22Rv1 (cell line): ENCODE data around the gene CLK2.
"Not testable (repeated sequence)": the region's sequence is repeated elsewhere in the genome, so short reads cannot be mapped to it uniquely, and the experiment has no call there.

Source experiments
- H3K27ac ChIP-seq: fragments of 450-650 bp; 2 replicates; pipeline ENCODE4 v1.5.1; 2017
- ZFX ChIP-seq: fragments of 450-650 bp; IDR thresholded peaks from 2 replicates; pipeline ENCODE4 v1.6.1; 2017; ENCODE audit warnings: antibody characterized with exemption, borderline replicate concordance
- TF ChIP-seq, protein P1 (sequence below): fragments of 450-650 bp; IDR thresholded peaks from 2 replicates; pipeline ENCODE4 v1.5.1; 2017; ENCODE audit warnings: mild to moderate bottlenecking

CLK2 gene

DNA sequence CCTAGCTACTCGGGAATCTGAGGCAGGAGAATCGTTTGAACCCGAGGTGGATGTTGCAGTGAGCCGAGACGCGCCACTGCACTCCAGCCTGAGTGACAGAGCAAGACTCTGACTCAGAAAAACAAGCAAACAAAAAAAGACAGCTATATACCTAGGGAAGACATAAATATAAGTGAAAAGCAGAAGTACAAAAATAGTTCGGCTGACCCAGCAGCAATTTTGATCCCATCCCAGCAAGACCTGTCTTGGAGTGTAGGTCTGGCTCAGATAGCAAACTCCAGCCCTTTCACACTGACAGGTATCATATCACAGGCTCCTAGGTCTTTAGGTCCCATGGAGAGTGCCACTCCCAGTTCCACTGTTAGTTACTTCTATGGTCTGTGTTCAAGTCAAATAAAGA, 50.3 kb downstream of the CLK2 start:
- no peak for TF ChIP-seq ZFX
- TF ChIP-seq, protein P1, sequence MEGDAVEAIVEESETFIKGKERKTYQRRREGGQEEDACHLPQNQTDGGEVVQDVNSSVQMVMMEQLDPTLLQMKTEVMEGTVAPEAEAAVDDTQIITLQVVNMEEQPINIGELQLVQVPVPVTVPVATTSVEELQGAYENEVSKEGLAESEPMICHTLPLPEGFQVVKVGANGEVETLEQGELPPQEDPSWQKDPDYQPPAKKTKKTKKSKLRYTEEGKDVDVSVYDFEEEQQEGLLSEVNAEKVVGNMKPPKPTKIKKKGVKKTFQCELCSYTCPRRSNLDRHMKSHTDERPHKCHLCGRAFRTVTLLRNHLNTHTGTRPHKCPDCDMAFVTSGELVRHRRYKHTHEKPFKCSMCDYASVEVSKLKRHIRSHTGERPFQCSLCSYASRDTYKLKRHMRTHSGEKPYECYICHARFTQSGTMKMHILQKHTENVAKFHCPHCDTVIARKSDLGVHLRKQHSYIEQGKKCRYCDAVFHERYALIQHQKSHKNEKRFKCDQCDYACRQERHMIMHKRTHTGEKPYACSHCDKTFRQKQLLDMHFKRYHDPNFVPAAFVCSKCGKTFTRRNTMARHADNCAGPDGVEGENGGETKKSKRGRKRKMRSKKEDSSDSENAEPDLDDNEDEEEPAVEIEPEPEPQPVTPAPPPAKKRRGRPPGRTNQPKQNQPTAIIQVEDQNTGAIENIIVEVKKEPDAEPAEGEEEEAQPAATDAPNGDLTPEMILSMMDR = no peak
- H3K27ac ChIP-seq = peak overlapping the region; percentile 43; the same call in 1 of the 2 replicates

DNA sequence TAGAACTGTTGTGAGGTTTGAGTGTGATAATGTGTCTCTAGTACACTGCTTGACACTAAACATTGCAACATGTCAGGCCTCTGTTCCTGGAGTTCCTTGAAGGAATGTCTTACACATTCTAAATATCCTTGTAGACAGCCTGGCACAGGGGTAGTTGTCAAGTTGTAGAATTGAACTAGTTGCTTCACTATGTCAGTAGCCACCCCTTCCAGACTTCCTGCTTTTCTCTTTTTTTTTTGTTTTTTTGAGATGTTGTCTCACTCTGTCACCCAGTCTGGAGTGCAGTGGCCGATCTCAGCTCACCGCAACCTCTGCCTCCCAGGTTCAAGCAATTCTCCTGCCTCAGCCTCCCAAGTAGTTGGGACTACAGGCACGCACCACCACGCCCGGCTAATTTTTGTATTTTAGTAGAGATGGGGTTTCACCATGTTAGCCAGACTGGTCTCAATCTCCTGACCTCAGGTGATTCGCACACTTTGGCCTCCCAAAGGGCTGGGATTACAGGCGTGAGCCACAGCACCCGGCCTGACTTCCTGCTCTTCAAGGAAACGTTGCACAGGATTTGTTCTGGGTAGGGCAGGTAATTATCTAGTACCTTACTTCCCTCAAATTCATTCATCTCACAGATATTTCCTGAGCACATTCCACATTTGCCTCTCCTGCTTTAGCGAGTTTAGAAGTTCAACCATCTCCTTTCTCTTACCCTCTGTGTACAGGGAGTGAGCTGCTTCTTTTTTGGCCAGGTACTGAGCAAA, 52.9 kb downstream of the CLK2 start:
- H3K27ac ChIP-seq = peak overlapping the region; percentile 56

DNA sequence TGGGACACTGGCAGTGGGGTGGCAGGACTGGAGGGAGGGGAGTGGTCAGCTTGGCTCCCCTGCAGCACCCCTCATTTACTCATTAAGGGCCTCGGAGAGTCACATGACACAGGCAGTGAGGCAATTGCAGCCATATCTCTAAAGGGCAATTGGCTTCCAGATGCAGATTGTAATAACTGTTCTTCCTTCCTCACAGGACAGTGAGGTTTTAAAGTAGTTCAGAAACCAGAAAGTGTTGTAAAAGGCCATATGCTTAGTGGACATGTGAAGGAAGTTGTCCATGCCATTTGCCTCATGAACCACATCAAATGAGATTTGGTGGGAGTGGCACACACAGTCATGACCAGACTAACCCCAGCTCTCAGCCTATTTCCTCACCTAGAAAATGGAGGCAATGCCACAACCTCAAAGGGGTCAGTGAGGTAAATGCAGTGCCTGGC, 53.7 kb downstream of the CLK2 start:
- peak overlapping the region; percentile 56 for H3K27ac ChIP-seq
- no peak for TF ChIP-seq ZFX

DNA sequence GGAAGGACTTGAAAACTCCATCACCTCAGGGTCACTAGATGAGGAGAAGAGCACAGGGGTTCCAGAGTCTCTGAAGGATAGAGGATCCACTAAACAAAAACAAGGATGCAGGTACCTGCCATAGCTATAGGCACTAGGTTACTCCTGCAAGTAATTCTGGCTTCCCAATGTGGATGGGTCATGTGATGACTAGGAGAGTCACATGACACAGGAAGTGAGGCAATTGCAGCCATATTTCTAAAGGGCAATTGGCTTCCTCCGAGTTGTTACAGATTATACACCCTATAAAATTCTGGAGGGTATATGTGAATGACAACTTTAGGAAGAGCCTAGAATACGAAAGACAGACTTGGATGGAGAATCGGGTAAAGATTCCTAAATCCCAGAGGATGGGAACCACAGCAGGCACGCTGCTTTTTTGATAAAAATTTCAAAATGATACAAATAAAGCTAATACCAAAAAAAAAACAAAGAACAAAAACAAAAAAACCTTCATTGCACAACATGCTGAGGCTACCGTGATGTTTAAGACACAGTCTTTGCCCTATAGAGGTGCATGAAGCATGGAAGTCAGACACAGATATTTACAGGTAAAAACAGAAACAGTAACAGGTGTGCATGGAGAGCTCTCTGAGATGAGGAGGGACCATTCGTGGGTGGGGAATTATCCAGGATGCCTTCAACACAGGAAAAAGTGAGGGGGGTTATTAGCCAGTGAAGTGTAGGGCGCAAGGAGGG, 54.3 kb downstream of the CLK2 start:
- peak overlapping the region; percentile 56 for H3K27ac ChIP-seq
- TF ChIP-seq, protein P1 = no peak
- TF ChIP-seq ZFX = no peak

DNA sequence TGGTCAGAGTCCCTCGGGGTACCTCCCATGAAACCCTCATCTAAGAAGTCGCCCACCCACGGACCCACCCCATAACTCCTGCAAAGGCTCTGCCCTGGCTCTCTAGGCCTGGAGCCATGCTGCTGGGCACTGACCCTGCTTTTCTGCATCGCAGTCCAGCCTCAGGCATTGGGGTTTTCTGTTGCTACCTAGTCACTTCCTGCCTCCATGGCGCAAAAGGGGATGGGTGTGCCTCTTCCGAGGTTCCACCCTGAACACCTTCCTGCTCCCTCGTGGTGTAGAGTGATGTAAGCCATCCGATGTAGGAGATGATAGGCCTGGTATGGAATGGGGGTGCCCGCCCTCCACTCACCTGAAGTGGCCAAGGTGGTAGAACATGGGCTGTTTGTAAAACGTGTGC, 58.6 kb downstream of the CLK2 start:
- H3K27ac ChIP-seq = not testable (repeated sequence)
